GM12875 (cell line): Measurements from ENCODE around the gene SGTA.

Source experiments
- H3K4me3 ChIP-seq: one replicate; pipeline ENCODE4 v1.5.1; 2011; ENCODE audit warnings: low read depth, low read length, control low read depth
- TF ChIP-seq, protein P1 (sequence below): IDR thresholded peaks from 2 replicates; pipeline ENCODE4 v1.5.1; 2011; ENCODE audit warnings: low read depth, mild to moderate bottlenecking, control low read depth, inconsistent platforms, low read length, moderate library complexity, borderline replicate concordance; ENCODE audit not compliant: insufficient read depth

The SGTA gene

DNA sequence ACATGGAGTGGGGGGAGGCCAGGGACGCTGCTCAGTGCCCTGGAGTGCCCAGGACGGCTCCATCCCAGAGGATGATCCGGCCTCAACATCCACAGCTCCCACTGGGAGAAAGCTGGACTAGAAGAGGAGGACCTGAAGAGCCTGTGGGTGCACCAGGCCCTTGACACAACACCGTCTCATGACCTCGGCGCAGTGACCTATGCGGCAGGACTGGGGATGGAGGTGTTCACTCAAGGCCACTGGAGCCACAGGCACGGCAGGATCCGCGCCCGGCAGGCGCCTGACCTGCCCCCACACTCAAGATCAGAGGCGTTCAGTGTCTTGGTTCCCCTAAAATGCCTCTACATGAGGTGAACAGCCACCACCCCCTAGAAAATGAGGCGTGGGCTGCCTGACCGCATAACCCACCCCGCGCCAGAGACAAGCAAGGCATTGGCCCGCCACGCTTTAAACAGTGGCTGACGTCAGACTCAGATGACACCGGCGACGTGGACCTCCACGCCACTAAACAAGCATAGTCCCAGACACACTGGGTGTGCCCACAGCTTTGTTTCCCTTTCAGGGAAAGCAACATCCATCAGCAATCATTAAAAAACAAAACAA, 8.0 kb downstream of the SGTA start:
- TF ChIP-seq, protein P1, sequence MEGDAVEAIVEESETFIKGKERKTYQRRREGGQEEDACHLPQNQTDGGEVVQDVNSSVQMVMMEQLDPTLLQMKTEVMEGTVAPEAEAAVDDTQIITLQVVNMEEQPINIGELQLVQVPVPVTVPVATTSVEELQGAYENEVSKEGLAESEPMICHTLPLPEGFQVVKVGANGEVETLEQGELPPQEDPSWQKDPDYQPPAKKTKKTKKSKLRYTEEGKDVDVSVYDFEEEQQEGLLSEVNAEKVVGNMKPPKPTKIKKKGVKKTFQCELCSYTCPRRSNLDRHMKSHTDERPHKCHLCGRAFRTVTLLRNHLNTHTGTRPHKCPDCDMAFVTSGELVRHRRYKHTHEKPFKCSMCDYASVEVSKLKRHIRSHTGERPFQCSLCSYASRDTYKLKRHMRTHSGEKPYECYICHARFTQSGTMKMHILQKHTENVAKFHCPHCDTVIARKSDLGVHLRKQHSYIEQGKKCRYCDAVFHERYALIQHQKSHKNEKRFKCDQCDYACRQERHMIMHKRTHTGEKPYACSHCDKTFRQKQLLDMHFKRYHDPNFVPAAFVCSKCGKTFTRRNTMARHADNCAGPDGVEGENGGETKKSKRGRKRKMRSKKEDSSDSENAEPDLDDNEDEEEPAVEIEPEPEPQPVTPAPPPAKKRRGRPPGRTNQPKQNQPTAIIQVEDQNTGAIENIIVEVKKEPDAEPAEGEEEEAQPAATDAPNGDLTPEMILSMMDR = no peak
- H3K4me3 ChIP-seq = no peak overlapping the region

DNA sequence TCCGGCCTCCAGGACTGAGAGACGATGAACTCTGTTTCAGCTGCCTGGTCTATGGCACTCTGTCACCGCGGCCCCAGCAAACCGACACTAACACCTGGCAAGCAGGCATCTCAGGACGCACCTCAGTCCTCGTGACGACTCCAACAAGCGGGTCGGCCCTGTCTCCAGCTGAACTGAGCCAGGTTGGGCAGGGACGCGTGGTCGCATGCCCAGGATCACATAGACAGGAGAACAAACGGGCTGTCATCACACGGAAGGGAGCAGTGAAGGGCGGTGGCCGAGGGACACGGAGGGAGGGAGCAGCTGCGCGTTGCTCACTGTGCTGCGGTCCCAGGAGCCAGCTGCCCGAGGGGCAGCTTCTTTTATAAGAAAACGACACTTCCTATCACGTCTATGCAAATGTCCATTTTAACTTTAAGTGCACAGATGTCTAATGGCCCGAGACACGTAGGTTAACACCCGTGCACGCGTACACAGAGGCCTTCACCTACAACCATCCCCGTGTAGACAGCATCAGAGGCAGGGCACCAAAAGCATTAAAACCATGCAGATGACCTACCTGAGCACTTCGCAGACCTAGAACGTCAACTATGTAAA, 8.9 kb downstream of the SGTA start:
- TF ChIP-seq, protein P1 = no peak
- H3K4me3 ChIP-seq = no peak overlapping the region

DNA sequence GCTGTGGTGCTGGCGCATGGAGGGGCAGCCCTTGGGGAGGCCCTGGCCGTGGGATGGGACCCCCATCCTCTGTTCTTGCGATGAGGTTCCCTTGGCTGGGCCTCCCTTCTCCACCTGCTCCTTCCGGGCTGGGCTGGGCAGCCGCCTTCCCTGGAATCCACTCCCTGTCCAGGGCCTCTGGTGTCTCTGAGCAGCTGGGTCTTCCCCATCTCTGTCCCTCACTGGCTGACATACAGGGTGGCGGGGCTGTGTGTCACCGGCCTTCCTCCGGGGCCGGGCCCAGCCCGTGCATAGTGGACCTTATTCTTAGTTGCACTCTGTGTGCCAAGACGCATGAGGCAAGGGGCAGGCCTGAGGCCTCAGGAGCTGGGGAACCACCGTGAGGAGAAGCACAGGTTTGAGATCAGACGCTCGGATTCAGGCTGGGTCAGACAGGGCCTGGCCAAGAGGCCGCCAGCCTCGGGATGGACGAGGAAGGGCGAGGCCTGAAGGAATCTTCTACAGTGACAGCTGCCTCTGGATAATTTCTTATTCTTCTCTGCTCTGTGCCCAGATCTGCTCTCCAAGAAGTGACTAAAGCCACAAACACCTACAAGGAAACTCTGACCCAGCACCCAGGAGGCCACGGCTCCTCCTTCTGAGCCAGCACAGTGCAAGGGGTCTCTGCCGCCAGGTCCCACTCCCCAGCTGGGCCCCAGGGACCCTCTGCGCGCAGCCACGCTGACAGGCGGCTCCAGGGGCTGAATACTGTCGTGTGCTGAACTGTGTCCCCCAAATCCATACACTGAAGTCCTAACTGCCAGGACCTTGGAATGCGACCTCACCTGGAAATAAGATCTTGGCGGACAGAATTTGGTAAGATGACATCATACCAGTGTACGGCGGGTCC, 11.0 kb downstream of the SGTA start:
- TF ChIP-seq, protein P1 = no peak

DNA sequence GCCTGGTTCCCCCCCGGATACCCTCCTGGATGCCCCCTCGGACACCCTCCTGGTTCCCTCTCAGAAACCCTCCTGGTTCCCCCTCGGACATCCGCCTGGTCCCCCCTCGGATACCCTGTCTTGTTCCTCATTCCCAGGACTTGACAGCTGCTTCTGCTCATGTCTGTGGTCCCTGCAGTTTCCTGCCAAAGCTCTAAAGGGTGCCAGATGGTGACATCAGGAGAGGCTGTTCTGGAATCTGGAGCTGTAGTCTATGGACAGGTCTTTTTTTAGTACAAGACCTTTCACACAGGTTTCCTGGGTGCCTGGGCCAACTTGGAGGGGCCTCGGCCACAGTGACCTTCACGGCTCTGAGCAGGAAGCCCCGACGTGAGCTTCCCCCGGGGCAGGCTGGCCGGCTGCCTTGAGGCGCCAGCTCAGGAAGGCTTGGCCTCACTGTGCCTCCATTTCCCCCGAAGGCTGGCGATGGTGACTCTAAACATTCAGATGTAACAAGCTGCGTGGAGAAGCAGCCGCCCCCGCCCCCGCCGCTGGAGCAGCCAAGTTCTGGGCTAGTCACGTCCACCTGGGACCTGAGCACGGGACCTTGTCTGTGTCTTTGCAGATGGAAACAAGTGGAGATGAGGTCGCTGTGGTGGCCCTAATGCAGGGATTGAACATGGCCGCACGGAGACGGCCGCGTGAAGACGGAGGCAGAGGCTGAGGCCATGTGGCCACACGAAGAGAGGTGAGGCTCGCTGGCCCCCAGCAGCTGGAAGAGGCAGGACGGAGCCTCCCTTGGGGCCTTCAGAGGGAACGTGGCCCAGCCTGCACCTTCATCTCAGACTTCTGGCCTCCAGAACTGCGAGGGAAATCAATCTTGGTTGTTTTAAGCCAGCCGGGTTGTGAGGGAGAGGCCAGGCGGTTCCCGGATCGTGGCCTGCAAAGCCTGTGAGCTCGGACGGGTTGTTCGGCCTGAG, 12.7 kb downstream of the SGTA start:
- TF ChIP-seq, protein P1 = no peak
- no peak overlapping the region for H3K4me3 ChIP-seq

More for the DNA sequence above, 11.0 kb downstream of the SGTA start:
- H3K4me3 ChIP-seq = no peak overlapping the region

DNA sequence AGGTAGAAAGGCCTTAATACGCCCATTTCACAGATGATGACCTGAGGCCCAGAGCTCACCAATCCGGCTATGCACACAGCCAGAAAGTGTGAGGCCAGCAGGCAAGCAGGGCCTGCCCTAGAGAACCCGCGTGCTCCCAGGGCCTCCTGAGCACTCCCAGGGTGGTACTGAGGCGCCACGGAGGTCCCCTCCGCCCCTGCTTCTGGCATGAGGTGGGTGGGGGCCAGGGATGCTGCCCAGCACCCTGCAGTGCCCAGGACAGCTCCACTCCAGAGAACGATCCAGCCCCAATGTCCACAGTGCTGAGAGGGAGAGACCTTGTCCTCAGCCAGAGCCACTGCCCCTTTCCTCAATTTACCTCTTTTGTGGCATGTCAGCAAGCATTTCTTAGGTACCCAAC, 13.9 kb downstream of the SGTA start:
- TF ChIP-seq, protein P1 = no peak
- no peak overlapping the region for H3K4me3 ChIP-seq

DNA sequence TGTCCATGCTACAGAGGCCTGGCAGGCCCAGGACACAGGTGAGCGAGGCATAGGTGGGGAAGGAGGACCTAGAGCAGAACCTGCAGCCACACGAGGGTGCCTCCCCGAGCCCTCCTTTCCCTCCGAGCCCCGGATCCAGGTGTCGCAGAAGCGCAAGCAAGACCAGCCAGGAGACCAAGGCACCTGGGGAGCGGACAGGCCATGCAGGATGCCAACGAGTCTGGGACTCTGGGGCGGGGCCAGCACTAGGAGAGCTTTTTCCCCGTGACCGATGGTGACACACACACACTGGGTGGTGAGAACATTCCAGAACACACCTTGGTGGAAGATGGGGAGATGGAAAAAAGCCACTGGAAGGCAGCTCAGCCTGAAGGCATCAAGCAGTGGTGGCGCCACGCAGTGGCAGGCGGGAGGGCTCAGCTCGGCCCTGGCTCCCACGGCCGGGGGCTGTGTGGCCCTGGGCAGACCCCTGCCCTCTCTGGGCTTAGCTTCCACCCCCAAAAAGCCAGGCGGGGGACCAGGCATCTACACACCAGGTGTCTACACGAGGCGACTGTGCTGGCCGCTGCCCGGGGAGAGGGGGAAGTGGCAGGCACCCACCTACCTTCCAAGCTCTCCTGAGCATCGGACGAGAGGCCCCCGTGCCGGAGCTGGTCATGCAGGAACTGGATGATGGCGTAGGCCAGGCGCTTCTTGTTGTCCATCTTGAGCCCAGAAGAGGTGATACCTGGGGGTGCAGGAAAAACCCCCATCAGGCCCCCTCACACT, 14.5 kb downstream of the SGTA start:
- H3K4me3 ChIP-seq = no peak overlapping the region

More for the DNA sequence above, 14.5 kb downstream of the SGTA start:
- TF ChIP-seq, protein P1 = no peak
